ENCODE measurements around the gene RHBDD2.
"Not testable (repeated sequence)": the region's sequence is repeated elsewhere in the genome, so short reads cannot be mapped to it uniquely, and the experiment has no call there.

The RHBDD2 gene

GRCh38 chr7:75878769-75879611, at the start of gene RHBDD2:
Gene RHBDD2, plus strand, starts transcription at chr7:75879034. Its CDS starts 49 bp downstream, at chr7:75879083.
- DNase-seq (ENCODE audit: low read depth in 2 of 2), result peak; percentile 79 to 84

GRCh38 chr7:75829656-75830055, 49.2 kb upstream of the RHBDD2 start:
- not testable (repeated sequence) for DNase-seq (ENCODE audit: low read depth in 2 of 2)

- DNase-seq (ENCODE audit: low read depth in 2 of 2), result no peak
Measured at GRCh38 chr7:75830978-75831377, 47.9 kb upstream of the RHBDD2 start.

GRCh38 chr7:75833662-75834061, 45.2 kb upstream of the RHBDD2 start:
- DNase-seq (ENCODE audit: low read depth in 2 of 2), result not testable (repeated sequence)

- no peak for DNase-seq (ENCODE audit: low read depth in 2 of 2)
Measured at GRCh38 chr7:75835688-75836285, 43.0 kb upstream of the RHBDD2 start.

GRCh38 chr7:75836798-75837197, 42.0 kb upstream of the RHBDD2 start:
- no peak for DNase-seq (ENCODE audit: low read depth in 2 of 2)

GRCh38 chr7:75838281-75838930, 40.4 kb upstream of the RHBDD2 start:
- DNase-seq (ENCODE audit: low read depth in 2 of 2), result not testable (repeated sequence)

GRCh38 chr7:75840029-75840428, 38.8 kb upstream of the RHBDD2 start:
- no peak for DNase-seq (ENCODE audit: low read depth in 2 of 2)

- DNase-seq (ENCODE audit: low read depth in 2 of 2), result peak; percentile 56 to 64
Measured at GRCh38 chr7:75842836-75843446, 35.9 kb upstream of the RHBDD2 start.

- no peak for DNase-seq (ENCODE audit: low read depth in 2 of 2)
Measured at GRCh38 chr7:75843613-75844116, 35.2 kb upstream of the RHBDD2 start.

- no peak for DNase-seq (ENCODE audit: low read depth in 2 of 2)
Measured at GRCh38 chr7:75844158-75844557, 34.7 kb upstream of the RHBDD2 start.

- not testable (repeated sequence) for DNase-seq (ENCODE audit: low read depth in 2 of 2)
Measured at GRCh38 chr7:75845132-75845531, 33.7 kb upstream of the RHBDD2 start.

- no peak for DNase-seq (ENCODE audit: low read depth in 2 of 2)
Measured at GRCh38 chr7:75847707-75848106, 31.1 kb upstream of the RHBDD2 start.

GRCh38 chr7:75849573-75849972, 29.3 kb upstream of the RHBDD2 start:
- no peak for DNase-seq (ENCODE audit: low read depth in 2 of 2)

GRCh38 chr7:75850235-75850634, 28.6 kb upstream of the RHBDD2 start:
- DNase-seq (ENCODE audit: low read depth in 2 of 2), result no peak

- DNase-seq (ENCODE audit: low read depth in 2 of 2), result peak in 1 of 2 experiments; percentile 14
Measured at GRCh38 chr7:75854233-75854632, 24.6 kb upstream of the RHBDD2 start.

GRCh38 chr7:75854813-75855345, 24.0 kb upstream of the RHBDD2 start:
- not testable (repeated sequence) for DNase-seq (ENCODE audit: low read depth in 2 of 2)

- DNase-seq (ENCODE audit: low read depth in 2 of 2), result no peak
Measured at GRCh38 chr7:75856536-75856935, 22.3 kb upstream of the RHBDD2 start.

- DNase-seq (ENCODE audit: low read depth in 2 of 2), result no peak
Measured at GRCh38 chr7:75858410-75858809, 20.4 kb upstream of the RHBDD2 start.

GRCh38 chr7:75861636-75862035, 17.2 kb upstream of the RHBDD2 start:
- DNase-seq (ENCODE audit: low read depth in 2 of 2), result no peak

GRCh38 chr7:75864251-75864650, 14.6 kb upstream of the RHBDD2 start:
- DNase-seq (ENCODE audit: low read depth in 2 of 2), result not testable (repeated sequence)

GRCh38 chr7:75866114-75866488, 12.7 kb upstream of the RHBDD2 start:
- no peak for DNase-seq (ENCODE audit: low read depth in 2 of 2)
